ENCODE data around the gene E2F1. TPM values are rescaled to one million over a fixed set of nuclear protein-coding genes. Genes with fewer than 3 reads are reported as not detected.

E2F1 gene
- total and polyA plus RNA-seq, 7 experiments from 2014 or later = 0.46 to 61.6 (median 1.5) TPM; not detected in 1

DNA sequence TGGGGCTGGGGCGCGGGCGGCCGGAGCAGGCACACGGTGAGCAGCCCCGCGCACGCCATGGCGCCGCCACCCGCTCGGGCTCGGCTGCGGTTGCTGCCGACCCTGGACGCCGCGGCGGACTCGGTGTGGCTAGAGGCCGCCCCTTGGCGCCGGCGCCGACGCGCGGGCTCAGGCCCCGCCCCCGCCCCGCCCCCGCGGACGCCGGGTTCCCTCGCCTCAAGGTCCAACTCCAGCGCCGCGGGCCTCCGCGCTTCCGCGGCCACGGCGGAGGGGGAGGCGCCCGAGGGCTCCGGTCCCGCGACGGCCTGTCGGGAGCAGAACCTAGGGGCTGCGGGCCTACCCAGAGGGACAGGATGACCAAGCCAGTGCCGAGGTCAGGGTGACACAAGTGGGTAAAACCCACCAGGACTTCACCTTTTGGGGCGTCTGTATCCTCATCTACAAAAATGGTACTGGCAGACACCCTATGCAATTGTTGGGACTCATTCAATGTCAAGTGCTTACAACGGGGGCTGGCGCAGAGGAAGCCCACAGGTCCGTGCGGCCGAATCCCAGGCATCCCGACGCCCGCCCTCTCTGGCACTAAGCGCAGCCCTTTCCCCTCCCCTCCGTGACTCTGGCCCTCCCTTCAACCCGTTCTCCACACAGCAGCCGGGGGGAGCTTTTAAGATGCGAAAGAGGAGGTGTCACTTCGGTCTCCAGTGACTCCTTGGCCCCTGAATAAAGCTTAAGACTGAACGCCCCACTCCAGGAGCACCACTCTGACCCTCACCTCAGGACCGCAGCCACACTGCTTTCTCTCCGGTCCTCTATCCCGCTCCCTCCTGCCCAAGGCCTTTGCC, 11.7 kb downstream of the E2F1 start, which contains the start of gene NECAB3:
Gene NECAB3 (minus strand): TSS at position 135 of the 842 bp plus-strand sequence. CDS start 76 bp downstream, at position 59.
- no peaks in the 10 kb centered on the region for H3K27me3 Mint-ChIP-seq
- POLR2A ChIA-PET = interaction anchor here (1.3 to 4.8 kb wide), 2 partner anchors 11 to 45 kb away, joined by 3 to 32 read pairs; partner anchors contain the start of genes C20orf144 and PXMP4
- Histone ChIP-seq H3K27ac (ENCODE audit: low read depth, low read length) (peak within 1 kb of the TSS; percentile 54), H3K36me3 (ENCODE audit: control insufficient read depth in 2 of 3, insufficient read depth in 3 of 3, low read length in 3 of 3) (no peaks in the 10 kb centered on the region), H3K9me3 (ENCODE audit: control insufficient read depth in 2 of 3, low read length in 3 of 3) (no peaks in the 10 kb centered on the region), H3K4me3 (ENCODE audit: low read length) (peak within 1 kb of the TSS; percentile 58), H3K4me1 (ENCODE audit: control insufficient read depth in 2 of 2, insufficient read depth in 2 of 2, low read length in 2 of 2) (peaks cover 15 to 38% of the 10 kb centered on the region in 2 donors), H3K27me3 (ENCODE audit: control insufficient read depth in 2 of 2, insufficient read depth in 2 of 2, low read length in 2 of 2) (no peaks in the 10 kb centered on the region)
- CTCF ChIA-PET = interaction anchor here (0.5 kb wide), 1 partner anchor 82 kb away, joined by 10 read pairs; no protein-coding TSS in a partner anchor
- H3K4me3 Mint-ChIP-seq = peak within 1 kb of the TSS; percentile 85 to 95 (median 87)
- DNase-seq (peak in 6 of 9 donors; percentile 27 to 83 (median 39)), ATAC-seq (peak; percentile 89)
- intact Hi-C loops (cut with micrococcal nuclease) = loop anchor here (1.0 to 5.0 kb wide), 5 partner anchors 8 to 438 kb away; partner anchors contain the start of genes ACTL10 (in 1 of the 2), E2F1 (in 1 of the 2), EIF2S2 (in 1 of the 2) and PXMP4 (in 1 of the 2)
- H3K36me3 Mint-ChIP-seq = peaks cover 0 to 28% (median 0%) of the 10 kb centered on the region in 5 donors
- no peaks in the 10 kb centered on the region for H3K9me3 Mint-ChIP-seq
- peaks cover 30 to 69% (median 47%) of the 10 kb centered on the region in 7 donors for H3K4me1 Mint-ChIP-seq
- H3K27ac Mint-ChIP-seq = peak within 1 kb of the TSS; percentile 33 to 90 (median 80)

GRCh38 chr20:33673410-33674293, 12.5 kb downstream of the E2F1 start:
- H3K27ac ChIP-seq (ENCODE audit: low read depth, low read length) = peak overlapping the region; percentile 54
- peak; percentile 42 for ATAC-seq

DNA sequence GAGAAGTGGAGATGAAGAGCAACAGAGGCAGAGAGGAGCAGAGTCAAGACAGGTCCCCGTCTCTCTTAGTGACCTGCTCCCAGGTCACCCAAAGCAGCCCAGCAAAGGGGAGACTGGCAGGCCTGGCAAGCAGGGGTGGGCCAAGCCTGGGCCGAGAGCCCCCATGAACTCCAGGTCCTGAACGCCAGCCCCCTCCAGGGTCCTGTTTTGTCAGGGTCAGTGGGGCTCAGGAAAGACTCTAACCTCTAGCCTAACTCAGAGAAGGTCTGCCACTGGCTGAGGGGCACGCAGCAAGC, 13.1 kb downstream of the E2F1 start:
- H3K4me3 ChIP-seq (ENCODE audit: low read length) = no peak overlapping the region
- H3K27ac ChIP-seq (ENCODE audit: low read depth, low read length) = no peak overlapping the region
- Mint-ChIP-seq H3K9me3 (no peaks in the 10 kb centered on the region), H3K36me3 (peaks cover 0 to 25% (median 0%) of the 10 kb centered on the region in 5 donors), H3K4me1 (peaks cover 20 to 65% (median 34%) of the 10 kb centered on the region in 7 donors), H3K27me3 (no peaks in the 10 kb centered on the region), H3K4me3 (peak overlapping the region; percentile 85 to 95 (median 87)), H3K27ac (peak overlapping the region in 8 of 9 donors; percentile 41 to 90 (median 72))
- ATAC-seq = no peak
- ChIA-PET CTCF (no interaction called here), POLR2A (interaction anchor here (0.8 to 4.8 kb wide), 2 partner anchors 10 to 17 kb away, joined by 3 to 32 read pairs; partner anchors contain the start of gene C20orf144)
- peaks cover 16 to 23% of the 10 kb centered on the region in 2 donors for H3K4me1 ChIP-seq (ENCODE audit: control insufficient read depth in 2 of 2, insufficient read depth in 2 of 2, low read length in 2 of 2)
- no peaks in the 10 kb centered on the region for H3K9me3 ChIP-seq (ENCODE audit: control insufficient read depth in 2 of 3, low read length in 3 of 3)
- intact Hi-C loops (cut with micrococcal nuclease) = loop anchor here in 1 of 2 donors (5.0 kb wide), 1 partner anchor 439 kb away; the partner anchor contains the start of gene EIF2S2
- H3K36me3 ChIP-seq (ENCODE audit: control insufficient read depth in 2 of 3, insufficient read depth in 3 of 3, low read length in 3 of 3) = no peaks in the 10 kb centered on the region
- no peaks in the 10 kb centered on the region for H3K27me3 ChIP-seq (ENCODE audit: control insufficient read depth in 2 of 2, insufficient read depth in 2 of 2, low read length in 2 of 2)
- DNase-seq = no peak

More at GRCh38 chr20:33673410-33674293, 12.5 kb downstream of the E2F1 start:
- H3K27me3 ChIP-seq (ENCODE audit: control insufficient read depth in 2 of 2, insufficient read depth in 2 of 2, low read length in 2 of 2) = no peaks in the 10 kb centered on the region
- peaks cover 24 to 64% (median 38%) of the 10 kb centered on the region in 7 donors for H3K4me1 Mint-ChIP-seq
- ChIA-PET POLR2A (interaction anchor here (0.8 to 4.8 kb wide), 3 partner anchors 10 to 46 kb away, joined by 3 to 32 read pairs (median 3); partner anchors contain the start of genes C20orf144 and PXMP4), CTCF (interaction anchor here (0.5 kb wide), 1 partner anchor 81 kb away, joined by 10 read pairs; no protein-coding TSS in a partner anchor)
- no peaks in the 10 kb centered on the region for H3K27me3 Mint-ChIP-seq
- H3K36me3 Mint-ChIP-seq = peaks cover 0 to 25% (median 0%) of the 10 kb centered on the region in 5 donors
- intact Hi-C loops (cut with micrococcal nuclease) = loop anchor here (1.0 to 5.0 kb wide), 5 partner anchors 7 to 439 kb away; partner anchors contain the start of genes ACTL10 (in 1 of the 2), E2F1 (in 1 of the 2), EIF2S2 (in 1 of the 2) and PXMP4 (in 1 of the 2)
- DNase-seq = no peak
- peak overlapping the region; percentile 50 for H3K4me3 ChIP-seq (ENCODE audit: low read length)
- H3K36me3 ChIP-seq (ENCODE audit: control insufficient read depth in 2 of 3, insufficient read depth in 3 of 3, low read length in 3 of 3) = no peaks in the 10 kb centered on the region
- H3K9me3 Mint-ChIP-seq = no peaks in the 10 kb centered on the region
- peak overlapping the region in 8 of 9 donors; percentile 17 to 90 (median 79) for H3K27ac Mint-ChIP-seq
- no peaks in the 10 kb centered on the region for H3K9me3 ChIP-seq (ENCODE audit: control insufficient read depth in 2 of 3, low read length in 3 of 3)
- peaks cover 10 to 29% of the 10 kb centered on the region in 2 donors for H3K4me1 ChIP-seq (ENCODE audit: control insufficient read depth in 2 of 2, insufficient read depth in 2 of 2, low read length in 2 of 2)
- peak overlapping the region; percentile 85 to 95 (median 87) for H3K4me3 Mint-ChIP-seq

DNA sequence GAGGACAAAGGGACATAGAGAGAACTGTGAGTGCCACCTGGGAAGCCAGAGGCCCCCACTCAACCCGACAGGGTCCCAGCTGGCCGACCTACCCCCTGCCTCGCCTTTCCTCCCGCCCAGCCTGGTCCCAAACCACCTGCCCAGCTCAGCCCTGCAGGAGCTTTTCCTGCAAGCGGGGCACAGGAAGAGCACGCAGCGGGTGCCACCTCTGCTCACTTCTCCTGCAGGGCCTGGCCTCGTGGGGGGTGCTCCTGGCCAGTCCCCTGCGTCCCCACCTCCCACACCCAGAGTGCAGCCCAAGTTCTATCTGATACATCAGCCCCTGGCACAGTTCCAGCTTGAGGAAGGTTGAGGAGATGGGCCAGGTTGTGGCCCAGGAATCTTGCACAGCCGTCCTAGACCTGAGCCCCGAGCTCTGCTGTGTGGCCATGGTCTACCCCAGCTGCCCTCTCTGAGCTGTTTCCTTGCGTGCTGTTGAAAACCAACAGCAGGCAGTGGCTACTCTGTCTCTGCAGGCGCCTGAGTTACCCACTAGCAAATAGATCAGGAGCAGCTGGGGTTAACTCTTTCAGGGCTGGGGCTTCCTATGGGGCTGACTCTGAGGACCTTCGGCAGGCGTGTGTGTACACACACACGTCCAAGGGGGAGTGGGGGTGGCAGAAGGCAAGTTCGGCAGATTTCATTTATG, 13.6 kb downstream of the E2F1 start:
- H3K4me1 Mint-ChIP-seq = peaks cover 20 to 62% (median 31%) of the 10 kb centered on the region in 7 donors
- Histone ChIP-seq H3K4me1 (ENCODE audit: control insufficient read depth in 2 of 2, insufficient read depth in 2 of 2, low read length in 2 of 2) (peaks cover 16 to 20% of the 10 kb centered on the region in 2 donors), H3K36me3 (ENCODE audit: control insufficient read depth in 2 of 3, insufficient read depth in 3 of 3, low read length in 3 of 3) (no peaks in the 10 kb centered on the region), H3K27ac (ENCODE audit: low read depth, low read length) (no peak overlapping the region), H3K9me3 (ENCODE audit: control insufficient read depth in 2 of 3, low read length in 3 of 3) (no peaks in the 10 kb centered on the region), H3K4me3 (ENCODE audit: low read length) (no peak overlapping the region), H3K27me3 (ENCODE audit: control insufficient read depth in 2 of 2, insufficient read depth in 2 of 2, low read length in 2 of 2) (no peaks in the 10 kb centered on the region)
- no peaks in the 10 kb centered on the region for H3K9me3 Mint-ChIP-seq
- H3K27ac Mint-ChIP-seq = peak overlapping the region in 8 of 9 donors; percentile 41 to 90 (median 74)
- ChIA-PET CTCF (interaction anchor here (0.6 kb wide), 1 partner anchor 998 kb away, joined by 3 read pairs; no protein-coding TSS in a partner anchor), POLR2A (interaction anchor here (0.6 to 4.8 kb wide), 2 partner anchors 9 to 89 kb away, joined by 3 to 32 read pairs; partner anchors contain the start of gene C20orf144)
- ATAC-seq (no peak), DNase-seq (no peak)
- peaks cover 0 to 21% (median 0%) of the 10 kb centered on the region in 5 donors for H3K36me3 Mint-ChIP-seq
- intact Hi-C loops (cut with micrococcal nuclease) = loop anchor here in 1 of 2 donors (5.0 kb wide), 1 partner anchor 440 kb away; the partner anchor contains the start of gene EIF2S2
- H3K4me3 Mint-ChIP-seq = peak overlapping the region; percentile 40 to 95 (median 87)
- H3K27me3 Mint-ChIP-seq = no peaks in the 10 kb centered on the region

GRCh38 chr20:33671573-33672288, 14.5 kb downstream of the E2F1 start:
- POLR2A ChIA-PET = interaction anchor here (1.0 to 4.8 kb wide), 4 partner anchors 8 to 221 kb away, joined by 3 to 32 read pairs (median 3); partner anchors contain the start of gene C20orf144
- H3K4me1 Mint-ChIP-seq = peaks cover 21 to 58% (median 29%) of the 10 kb centered on the region in 7 donors
- peaks cover 0 to 18% (median 0%) of the 10 kb centered on the region in 5 donors for H3K36me3 Mint-ChIP-seq
- H3K9me3 Mint-ChIP-seq = no peaks in the 10 kb centered on the region
- Histone ChIP-seq H3K9me3 (ENCODE audit: control insufficient read depth in 2 of 3, low read length in 3 of 3) (no peaks in the 10 kb centered on the region), H3K4me3 (ENCODE audit: low read length) (no peak overlapping the region), H3K4me1 (ENCODE audit: control insufficient read depth in 2 of 2, insufficient read depth in 2 of 2, low read length in 2 of 2) (peaks cover 16 to 20% of the 10 kb centered on the region in 2 donors), H3K36me3 (ENCODE audit: control insufficient read depth in 2 of 3, insufficient read depth in 3 of 3, low read length in 3 of 3) (no peaks in the 10 kb centered on the region), H3K27ac (ENCODE audit: low read depth, low read length) (no peak overlapping the region), H3K27me3 (ENCODE audit: control insufficient read depth in 2 of 2, insufficient read depth in 2 of 2, low read length in 2 of 2) (no peaks in the 10 kb centered on the region)
- H3K4me3 Mint-ChIP-seq = peak overlapping the region in 4 of 10 donors; percentile 4 to 90 (median 36)
- intact Hi-C loops (cut with micrococcal nuclease) = loop anchor here in 1 of 2 donors (5.0 kb wide), 1 partner anchor 441 kb away; the partner anchor contains the start of gene EIF2S2
- ATAC-seq (no peak), DNase-seq (no peak)
- peak overlapping the region in 5 of 9 donors; percentile 31 to 76 (median 71) for H3K27ac Mint-ChIP-seq
- CTCF ChIA-PET = interaction anchor here (0.6 to 0.9 kb wide), 4 partner anchors 8 to 999 kb away, joined by 3 read pairs; no protein-coding TSS in a partner anchor
- H3K27me3 Mint-ChIP-seq = no peaks in the 10 kb centered on the region
